Measurements from ENCODE around the gene TTLL9.

GRCh38 chr20:31924561-31924960 is 54.1 kb downstream of the TTLL9 start:
- TF ChIP-seq, protein P1, sequence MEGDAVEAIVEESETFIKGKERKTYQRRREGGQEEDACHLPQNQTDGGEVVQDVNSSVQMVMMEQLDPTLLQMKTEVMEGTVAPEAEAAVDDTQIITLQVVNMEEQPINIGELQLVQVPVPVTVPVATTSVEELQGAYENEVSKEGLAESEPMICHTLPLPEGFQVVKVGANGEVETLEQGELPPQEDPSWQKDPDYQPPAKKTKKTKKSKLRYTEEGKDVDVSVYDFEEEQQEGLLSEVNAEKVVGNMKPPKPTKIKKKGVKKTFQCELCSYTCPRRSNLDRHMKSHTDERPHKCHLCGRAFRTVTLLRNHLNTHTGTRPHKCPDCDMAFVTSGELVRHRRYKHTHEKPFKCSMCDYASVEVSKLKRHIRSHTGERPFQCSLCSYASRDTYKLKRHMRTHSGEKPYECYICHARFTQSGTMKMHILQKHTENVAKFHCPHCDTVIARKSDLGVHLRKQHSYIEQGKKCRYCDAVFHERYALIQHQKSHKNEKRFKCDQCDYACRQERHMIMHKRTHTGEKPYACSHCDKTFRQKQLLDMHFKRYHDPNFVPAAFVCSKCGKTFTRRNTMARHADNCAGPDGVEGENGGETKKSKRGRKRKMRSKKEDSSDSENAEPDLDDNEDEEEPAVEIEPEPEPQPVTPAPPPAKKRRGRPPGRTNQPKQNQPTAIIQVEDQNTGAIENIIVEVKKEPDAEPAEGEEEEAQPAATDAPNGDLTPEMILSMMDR (IDR thresholded peaks at IDR 0.05): no peak
- no peak for TF ChIP-seq POLR2A (IDR thresholded peaks at IDR 0.05)
